ENCODE measurements around the gene KNDC1. TPM values are rescaled to one million over a fixed set of nuclear protein-coding genes. Genes with fewer than 3 reads are reported as not detected.

The KNDC1 gene
- total RNA-seq, 1 donor from 2014 or later, result 0.55 TPM

DNA sequence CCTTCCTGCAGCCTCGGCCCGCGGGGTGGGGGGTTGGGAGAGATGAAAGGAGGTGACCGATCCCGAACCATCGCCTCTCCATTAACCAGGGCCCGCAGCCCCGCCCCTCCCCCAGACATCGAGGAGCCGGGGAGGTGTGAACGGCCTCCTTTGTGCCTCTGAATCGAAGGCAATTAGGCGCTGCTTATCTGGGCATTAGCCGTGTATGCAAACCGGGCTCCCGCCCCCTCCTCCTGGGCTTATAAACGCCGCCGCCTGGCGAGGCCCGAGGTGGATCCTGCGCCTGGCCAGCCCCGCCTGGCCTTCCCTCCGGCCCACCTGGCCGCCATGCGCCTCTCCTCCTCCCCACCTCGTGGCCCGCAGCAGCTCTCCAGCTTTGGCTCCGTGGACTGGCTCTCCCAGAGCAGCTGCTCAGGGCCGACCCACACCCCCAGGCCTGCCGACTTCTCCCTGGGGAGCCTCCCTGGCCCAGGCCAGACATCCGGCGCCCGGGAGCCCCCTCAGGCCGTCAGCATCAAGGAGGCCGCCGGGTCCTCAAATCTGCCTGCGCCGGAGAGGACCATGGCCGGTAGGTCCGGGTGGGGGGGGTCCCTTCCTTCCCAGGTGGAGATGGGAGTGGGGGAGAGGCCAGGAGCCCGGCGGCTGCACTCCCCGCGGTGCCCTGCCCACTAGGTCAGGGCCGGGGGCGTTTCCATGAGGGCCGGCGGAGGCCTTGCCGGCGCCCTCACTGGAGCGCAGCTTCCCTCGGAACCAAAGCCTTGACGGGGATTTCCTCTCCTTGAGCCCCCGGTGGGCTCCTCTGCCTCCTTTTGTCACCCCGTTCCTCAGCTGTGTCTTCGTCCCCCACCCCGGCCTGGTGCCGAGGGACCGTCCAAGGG is 77.8 kb downstream of the KNDC1 start, which contains the start of gene VENTX:
Gene VENTX (plus strand): TSS at position 268 of the 878 bp plus-strand sequence. CDS start 60 bp downstream, at position 328.
- Mint-ChIP-seq H3K9me3 (ENCODE audit: low read depth) (no peaks in the 10 kb centered on the region), H3K27ac (ENCODE audit: unreplicated experiment) (no peak within 1 kb of the TSS), H3K36me3 (ENCODE audit: low read depth) (no peaks in the 10 kb centered on the region), H3K4me3 (ENCODE audit: unreplicated experiment) (no peak within 1 kb of the TSS), H3K27me3 (ENCODE audit: low read depth) (peaks cover 55% of the 10 kb centered on the region), H3K4me1 (ENCODE audit: low read depth) (no peaks in the 10 kb centered on the region)
- TF ChIP-seq, protein P1, sequence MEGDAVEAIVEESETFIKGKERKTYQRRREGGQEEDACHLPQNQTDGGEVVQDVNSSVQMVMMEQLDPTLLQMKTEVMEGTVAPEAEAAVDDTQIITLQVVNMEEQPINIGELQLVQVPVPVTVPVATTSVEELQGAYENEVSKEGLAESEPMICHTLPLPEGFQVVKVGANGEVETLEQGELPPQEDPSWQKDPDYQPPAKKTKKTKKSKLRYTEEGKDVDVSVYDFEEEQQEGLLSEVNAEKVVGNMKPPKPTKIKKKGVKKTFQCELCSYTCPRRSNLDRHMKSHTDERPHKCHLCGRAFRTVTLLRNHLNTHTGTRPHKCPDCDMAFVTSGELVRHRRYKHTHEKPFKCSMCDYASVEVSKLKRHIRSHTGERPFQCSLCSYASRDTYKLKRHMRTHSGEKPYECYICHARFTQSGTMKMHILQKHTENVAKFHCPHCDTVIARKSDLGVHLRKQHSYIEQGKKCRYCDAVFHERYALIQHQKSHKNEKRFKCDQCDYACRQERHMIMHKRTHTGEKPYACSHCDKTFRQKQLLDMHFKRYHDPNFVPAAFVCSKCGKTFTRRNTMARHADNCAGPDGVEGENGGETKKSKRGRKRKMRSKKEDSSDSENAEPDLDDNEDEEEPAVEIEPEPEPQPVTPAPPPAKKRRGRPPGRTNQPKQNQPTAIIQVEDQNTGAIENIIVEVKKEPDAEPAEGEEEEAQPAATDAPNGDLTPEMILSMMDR (IDR thresholded peaks at IDR 0.05), result no peak
- no peak for DNase-seq (ENCODE audit: low spot score)

DNA sequence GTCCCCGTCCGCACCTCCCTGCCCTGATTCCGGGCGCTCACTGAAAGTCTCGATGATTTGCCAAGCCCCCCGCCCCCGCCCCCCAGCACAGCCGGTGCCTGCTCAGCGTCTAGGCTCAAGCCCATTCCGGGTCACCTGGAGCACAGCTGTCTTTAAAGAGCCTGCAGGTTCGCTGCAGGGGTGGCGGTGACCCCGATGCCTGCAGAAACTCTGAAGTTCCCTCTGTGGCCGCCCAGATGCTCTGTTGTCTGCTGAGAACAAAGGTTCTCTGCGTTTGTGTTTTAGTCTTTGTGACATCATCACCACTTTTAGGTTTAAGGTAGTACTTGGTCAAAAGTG is 78.4 kb downstream of the KNDC1 start:
- peaks cover 54% of the 10 kb centered on the region for H3K27me3 Mint-ChIP-seq (ENCODE audit: low read depth)
- no peaks in the 10 kb centered on the region for H3K4me1 Mint-ChIP-seq (ENCODE audit: low read depth)
- no peak overlapping the region for H3K4me3 Mint-ChIP-seq (ENCODE audit: unreplicated experiment)
- no peaks in the 10 kb centered on the region for H3K36me3 Mint-ChIP-seq (ENCODE audit: low read depth)
- no peak overlapping the region for H3K27ac Mint-ChIP-seq (ENCODE audit: unreplicated experiment)
- TF ChIP-seq, protein P1 (IDR thresholded peaks at IDR 0.05), result no peak
- DNase-seq (ENCODE audit: low spot score), result no peak
- H3K9me3 Mint-ChIP-seq (ENCODE audit: low read depth), result no peaks in the 10 kb centered on the region

DNA sequence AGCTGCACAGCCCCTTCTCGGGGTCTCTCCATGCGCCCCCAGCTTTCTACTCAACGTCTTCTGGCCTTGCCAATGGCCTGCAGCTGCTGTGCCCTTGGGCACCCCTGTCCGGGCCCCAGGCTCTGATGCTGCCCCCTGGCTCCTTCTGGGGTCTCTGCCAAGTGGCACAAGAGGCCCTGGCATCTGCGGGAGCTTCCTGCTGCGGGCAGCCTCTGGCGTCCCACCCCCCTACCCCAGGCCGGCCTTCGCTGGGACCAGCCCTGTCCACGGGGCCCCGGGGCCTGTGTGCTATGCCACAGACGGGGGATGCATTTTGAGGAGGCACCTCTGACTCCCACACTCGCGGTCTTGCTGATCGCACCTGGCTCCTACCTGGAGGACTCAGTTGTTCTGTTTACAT is 80.0 kb downstream of the KNDC1 start:
- H3K36me3 Mint-ChIP-seq (ENCODE audit: low read depth), result no peaks in the 10 kb centered on the region
- peaks cover 46% of the 10 kb centered on the region for H3K27me3 Mint-ChIP-seq (ENCODE audit: low read depth)
- TF ChIP-seq, protein P1 (IDR thresholded peaks at IDR 0.05), result no peak
- no peak overlapping the region for H3K27ac Mint-ChIP-seq (ENCODE audit: unreplicated experiment)
- no peak for DNase-seq (ENCODE audit: low spot score)
- no peak overlapping the region for H3K4me3 Mint-ChIP-seq (ENCODE audit: unreplicated experiment)
- H3K4me1 Mint-ChIP-seq (ENCODE audit: low read depth), result no peaks in the 10 kb centered on the region
- no peaks in the 10 kb centered on the region for H3K9me3 Mint-ChIP-seq (ENCODE audit: low read depth)

DNA sequence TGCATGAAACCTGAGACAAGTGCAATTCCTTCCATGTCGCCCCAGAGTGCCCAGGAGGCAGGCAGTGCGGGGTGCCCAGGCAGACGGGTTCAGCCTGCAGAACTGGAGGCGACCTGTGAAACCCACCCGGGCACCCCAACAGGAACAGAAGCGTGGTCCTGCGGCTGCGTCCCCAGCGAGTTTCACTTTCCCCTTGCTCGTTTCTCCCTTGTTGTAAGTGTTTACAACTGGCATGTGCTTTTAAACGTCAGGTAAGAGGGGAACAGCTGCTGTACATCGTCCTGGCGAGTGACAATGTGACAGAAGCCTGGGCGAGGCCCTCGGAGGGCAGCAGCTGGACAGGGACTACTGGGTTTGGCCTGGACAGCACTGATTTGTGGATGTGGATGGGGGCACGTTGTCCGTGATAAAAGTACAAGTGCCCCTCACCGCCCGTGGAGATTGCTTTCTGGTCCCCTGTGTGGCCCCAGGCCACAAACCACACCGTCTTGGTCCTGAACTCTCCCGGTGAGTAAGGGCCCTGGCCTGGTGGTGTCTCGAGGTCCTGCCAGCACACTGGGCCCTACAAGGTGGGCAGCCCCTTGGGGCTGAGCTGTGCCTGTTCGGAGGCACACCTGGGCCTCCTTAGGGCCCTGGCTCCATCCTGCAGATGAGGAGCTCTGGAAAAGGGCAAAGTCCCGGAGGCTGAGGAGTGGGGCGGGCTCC is 81.6 kb downstream of the KNDC1 start:
- no peaks in the 10 kb centered on the region for H3K4me1 Mint-ChIP-seq (ENCODE audit: low read depth)
- TF ChIP-seq, protein P1 (IDR thresholded peaks at IDR 0.05), result no peak
- DNase-seq (ENCODE audit: low spot score), result no peak
- no peaks in the 10 kb centered on the region for H3K9me3 Mint-ChIP-seq (ENCODE audit: low read depth)
- no peak overlapping the region for H3K27ac Mint-ChIP-seq (ENCODE audit: unreplicated experiment)
- H3K36me3 Mint-ChIP-seq (ENCODE audit: low read depth), result no peaks in the 10 kb centered on the region
- H3K27me3 Mint-ChIP-seq (ENCODE audit: low read depth), result peaks cover 44% of the 10 kb centered on the region
- H3K4me3 Mint-ChIP-seq (ENCODE audit: unreplicated experiment), result no peak overlapping the region

DNA sequence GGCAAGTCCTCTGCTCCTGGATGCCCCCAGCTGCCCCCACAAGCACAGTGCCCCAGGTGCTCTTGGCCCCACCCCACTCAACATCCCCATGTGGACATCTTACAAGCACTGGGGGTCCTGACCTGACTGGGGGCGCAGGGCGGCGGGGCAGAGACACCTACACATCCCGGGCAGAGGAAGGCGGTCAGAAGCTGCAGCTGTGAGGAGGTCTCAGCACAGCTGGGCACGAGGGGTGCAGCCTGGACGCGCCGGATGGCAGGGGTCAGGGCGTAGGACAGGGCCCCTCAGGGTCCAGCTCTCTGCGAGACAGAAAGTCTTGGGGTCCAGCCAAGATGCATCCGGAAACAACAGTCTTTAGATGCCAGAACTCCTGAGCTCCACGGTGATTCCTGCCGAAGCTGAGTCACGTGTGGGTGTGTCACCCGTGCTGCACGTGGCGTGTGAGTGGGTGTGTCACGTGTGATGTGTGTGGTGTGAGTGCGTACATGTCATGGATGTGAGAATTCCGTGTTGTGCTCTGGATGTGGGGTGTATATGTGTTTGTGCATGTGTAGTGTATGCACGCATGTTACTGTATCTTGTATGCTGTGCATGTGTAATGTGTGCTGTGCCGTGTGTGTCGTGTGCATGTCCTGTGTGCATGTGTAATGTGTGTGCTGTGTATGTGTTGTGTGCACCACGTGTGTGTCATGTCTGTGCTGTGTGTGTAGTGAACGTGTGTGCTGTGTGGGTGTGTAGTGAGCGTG is 82.8 kb downstream of the KNDC1 start:
- Mint-ChIP-seq H3K4me3 (ENCODE audit: unreplicated experiment) (no peak overlapping the region), H3K9me3 (ENCODE audit: low read depth) (no peaks in the 10 kb centered on the region), H3K27me3 (ENCODE audit: low read depth) (peaks cover 47% of the 10 kb centered on the region), H3K36me3 (ENCODE audit: low read depth) (no peaks in the 10 kb centered on the region), H3K4me1 (ENCODE audit: low read depth) (no peaks in the 10 kb centered on the region), H3K27ac (ENCODE audit: unreplicated experiment) (no peak overlapping the region)
- no peak for DNase-seq (ENCODE audit: low spot score)
- TF ChIP-seq, protein P1 (IDR thresholded peaks at IDR 0.05), result no peak

Measured in chondrocyte (in vitro differentiated cells).